GM21423 (cell line): ENCODE measurements around the gene RHEB.

ENCODE experiments used
- ATAC-seq: cut with Tn5 transposase; IDR thresholded peaks from one replicate; pipeline ENCODE4 v1.9.1; 2021; ENCODE audit warnings: mild to moderate bottlenecking, moderate library complexity; ENCODE audit not compliant: unreplicated experiment

RHEB gene

GRCh38 chr7:151504715-151505326 lies 14.9 kb downstream of the RHEB start:
- no peak for ATAC-seq

GRCh38 chr7:151503902-151504714 lies 15.6 kb downstream of the RHEB start:
- ATAC-seq: no peak

- ATAC-seq: no peak
These were observed 18.0 kb downstream of the RHEB start for GRCh38 chr7:151501676-151502075.

- no peak for ATAC-seq
These were observed 21.2 kb downstream of the RHEB start for GRCh38 chr7:151498495-151498894.

GRCh38 chr7:151497306-151497871 lies 22.3 kb downstream of the RHEB start:
- ATAC-seq: no peak

GRCh38 chr7:151495360-151495759 lies 24.3 kb downstream of the RHEB start:
- no peak for ATAC-seq

GRCh38 chr7:151494298-151495284 lies 25.1 kb downstream of the RHEB start:
- no peak for ATAC-seq

- no peak for ATAC-seq
These were observed 26.6 kb downstream of the RHEB start for GRCh38 chr7:151493083-151493482.

- ATAC-seq: no peak
These were observed 27.8 kb downstream of the RHEB start for GRCh38 chr7:151491859-151492258.

- no peak for ATAC-seq
These were observed 29.1 kb downstream of the RHEB start for GRCh38 chr7:151490456-151491105.

GRCh38 chr7:151489498-151489897 lies 30.2 kb downstream of the RHEB start:
- ATAC-seq: no peak

GRCh38 chr7:151488096-151488495 lies 31.6 kb downstream of the RHEB start:
- ATAC-seq: no peak

GRCh38 chr7:151487228-151487627 lies 32.5 kb downstream of the RHEB start:
- ATAC-seq: no peak

- no peak for ATAC-seq
These were observed 33.6 kb downstream of the RHEB start for GRCh38 chr7:151486074-151486473.

GRCh38 chr7:151484971-151485707 lies 34.6 kb downstream of the RHEB start:
- no peak for ATAC-seq

- no peak for ATAC-seq
These were observed 36.0 kb downstream of the RHEB start for GRCh38 chr7:151483711-151483983.

- ATAC-seq: no peak
These were observed 36.6 kb downstream of the RHEB start for GRCh38 chr7:151482883-151483710.

GRCh38 chr7:151481650-151482505 lies 37.8 kb downstream of the RHEB start:
- no peak for ATAC-seq
